BLaER1 (cell line): Measurements from ENCODE around the gene TNFRSF17.

Experiments
- H3K27ac ChIP-seq: shearing (Covaris generic); formaldehyde crosslinking; 2 replicates; pipeline ENCODE4 v1.8.1; 2022
- H3K27me3 ChIP-seq: shearing (Covaris generic); formaldehyde crosslinking; 2 replicates; pipeline ENCODE4 v1.8.1; 2022
- H3K36me3 ChIP-seq: shearing (Covaris generic); formaldehyde crosslinking; 2 replicates; pipeline ENCODE4 v1.8.1; 2022
- H3K4me1 ChIP-seq: shearing (Covaris generic); formaldehyde crosslinking; 2 replicates; pipeline ENCODE4 v1.8.1; 2022
- H3K4me2 ChIP-seq: shearing (Covaris generic); formaldehyde crosslinking; 2 replicates; pipeline ENCODE4 v1.8.1; 2022
- H3K4me3 ChIP-seq: shearing (Covaris generic); formaldehyde crosslinking; 2 replicates; pipeline ENCODE4 v1.8.1; 2022
- H3K9ac ChIP-seq: shearing (Covaris generic); formaldehyde crosslinking; 2 replicates; pipeline ENCODE4 v1.8.1; 2022
- H3K9me3 ChIP-seq: shearing (Covaris generic); formaldehyde crosslinking; 2 replicates; pipeline ENCODE4 v1.8.1; 2022
- H4K20me1 ChIP-seq: shearing (Covaris generic); formaldehyde crosslinking; 2 replicates; pipeline ENCODE4 v1.8.1; 2022
- Cebpa-rat ChIP-seq: shearing (Covaris generic); IDR thresholded peaks from 2 replicates; pipeline ENCODE4 v1.8.1; 2022

Gene TNFRSF17

DNA sequence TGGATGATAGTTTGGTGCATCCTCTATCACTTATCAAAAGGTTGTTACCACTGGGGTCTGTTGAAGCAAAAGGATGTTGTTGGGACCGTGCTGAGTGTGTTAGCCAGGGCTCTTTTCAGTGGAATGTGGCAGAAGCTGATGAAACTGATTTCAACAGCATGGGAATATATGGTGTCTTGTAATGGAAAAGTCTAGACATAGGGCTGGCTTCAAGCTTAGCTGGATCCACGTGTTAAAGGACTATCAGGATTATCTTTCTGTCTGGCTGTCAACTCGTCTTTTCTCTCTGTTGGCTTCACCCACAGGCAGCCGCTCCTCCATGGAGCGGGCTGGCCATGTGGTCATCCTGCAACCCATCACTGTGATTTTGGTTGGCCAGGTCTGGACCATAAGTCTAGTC lies 20.2 kb downstream of the TNFRSF17 start:
- H3K27ac ChIP-seq, result no peak overlapping the region
- TF ChIP-seq Cebpa-rat, result no peak
- H3K4me2 ChIP-seq, result no peak overlapping the region
- no peaks in the 10 kb centered on the region for H3K27me3 ChIP-seq
- peaks cover 5% of the 10 kb centered on the region; the same call in 1 of the 2 replicates for H3K36me3 ChIP-seq
- H3K4me1 ChIP-seq, result peaks cover 40% of the 10 kb centered on the region
- H4K20me1 ChIP-seq, result peaks cover 10% of the 10 kb centered on the region; the same call in 1 of the 2 replicates
- no peak overlapping the region for H3K4me3 ChIP-seq
- no peaks in the 10 kb centered on the region for H3K9me3 ChIP-seq
- H3K9ac ChIP-seq, result no peak overlapping the region

DNA sequence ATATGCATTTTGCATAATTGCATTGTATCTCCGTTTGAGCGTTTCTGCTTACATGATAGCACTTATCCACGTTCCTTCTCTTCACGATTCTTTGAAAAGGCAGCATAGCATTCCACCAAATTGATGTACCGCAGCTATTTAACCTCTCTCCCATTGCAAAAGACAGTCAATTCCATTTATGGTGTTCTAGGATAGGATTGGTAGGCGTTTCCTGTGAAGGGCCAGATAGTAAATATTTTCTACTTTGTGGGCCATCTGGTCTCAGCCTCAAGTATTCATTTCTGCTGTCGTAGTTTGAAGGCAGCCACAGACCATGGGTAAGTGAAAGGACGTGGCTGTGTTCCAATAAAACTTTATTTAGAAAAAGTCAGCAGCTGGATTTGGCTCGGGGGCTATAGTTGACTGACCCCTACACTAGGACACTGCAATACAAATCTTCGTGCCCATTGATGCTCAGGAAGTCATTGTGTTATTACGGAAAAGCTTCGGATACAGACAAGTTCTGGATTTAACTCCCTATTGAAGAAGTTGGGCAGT lies 21.6 kb downstream of the TNFRSF17 start:
- Histone ChIP-seq H3K4me2 (no peak overlapping the region), H3K27ac (no peak overlapping the region; the same call in 1 of the 2 replicates), H3K4me3 (no peak overlapping the region), H3K4me1 (peaks cover 38% of the 10 kb centered on the region), H4K20me1 (peaks cover 10% of the 10 kb centered on the region; the same call in 1 of the 2 replicates), H3K9ac (no peak overlapping the region), H3K9me3 (no peaks in the 10 kb centered on the region), H3K36me3 (peaks cover 5% of the 10 kb centered on the region; the same call in 1 of the 2 replicates), H3K27me3 (no peaks in the 10 kb centered on the region)
- TF ChIP-seq Cebpa-rat, result no peak

DNA sequence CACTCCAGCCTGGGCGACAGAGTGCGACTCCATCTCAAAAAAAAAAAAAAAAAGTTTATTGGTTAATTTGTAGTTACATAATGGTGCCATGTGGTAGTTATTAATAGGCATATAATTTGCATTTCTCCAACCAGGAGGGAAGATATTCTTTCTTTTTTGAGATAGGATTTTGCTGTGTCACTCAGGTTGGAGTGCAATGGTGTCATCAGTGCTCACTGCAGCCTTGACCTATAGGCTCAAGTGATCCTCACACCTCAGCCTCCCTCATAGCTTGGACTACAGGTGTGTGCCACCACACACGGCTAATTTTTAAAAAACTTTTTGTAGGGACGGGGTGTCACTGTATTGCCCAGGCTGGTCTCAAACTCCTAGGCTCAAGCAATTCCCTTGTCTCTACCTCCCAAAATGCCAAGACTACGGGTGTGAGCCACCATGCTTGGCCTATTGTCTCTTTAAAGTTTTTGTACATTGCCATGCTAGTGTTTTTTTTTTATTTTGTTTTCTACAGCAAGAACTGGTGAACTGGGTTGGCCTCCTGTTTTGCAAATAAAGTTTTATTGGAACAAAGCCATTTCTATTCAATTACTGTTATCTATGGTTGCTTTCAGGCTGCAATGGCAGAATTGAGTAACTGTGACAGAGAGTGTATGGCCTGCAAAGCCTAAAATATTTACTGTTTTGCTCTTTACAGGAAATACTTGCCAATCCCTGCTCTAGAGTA lies 23.4 kb downstream of the TNFRSF17 start:
- Histone ChIP-seq H3K4me1 (peaks cover 38% of the 10 kb centered on the region), H3K9ac (no peak overlapping the region), H4K20me1 (peaks cover 10% of the 10 kb centered on the region; the same call in 1 of the 2 replicates), H3K4me2 (peak overlapping the region; percentile 42; the same call in 1 of the 2 replicates), H3K36me3 (peaks cover 5% of the 10 kb centered on the region; the same call in 1 of the 2 replicates), H3K9me3 (no peaks in the 10 kb centered on the region), H3K4me3 (no peak overlapping the region), H3K27ac (no peak overlapping the region), H3K27me3 (no peaks in the 10 kb centered on the region)
- no peak for TF ChIP-seq Cebpa-rat

DNA sequence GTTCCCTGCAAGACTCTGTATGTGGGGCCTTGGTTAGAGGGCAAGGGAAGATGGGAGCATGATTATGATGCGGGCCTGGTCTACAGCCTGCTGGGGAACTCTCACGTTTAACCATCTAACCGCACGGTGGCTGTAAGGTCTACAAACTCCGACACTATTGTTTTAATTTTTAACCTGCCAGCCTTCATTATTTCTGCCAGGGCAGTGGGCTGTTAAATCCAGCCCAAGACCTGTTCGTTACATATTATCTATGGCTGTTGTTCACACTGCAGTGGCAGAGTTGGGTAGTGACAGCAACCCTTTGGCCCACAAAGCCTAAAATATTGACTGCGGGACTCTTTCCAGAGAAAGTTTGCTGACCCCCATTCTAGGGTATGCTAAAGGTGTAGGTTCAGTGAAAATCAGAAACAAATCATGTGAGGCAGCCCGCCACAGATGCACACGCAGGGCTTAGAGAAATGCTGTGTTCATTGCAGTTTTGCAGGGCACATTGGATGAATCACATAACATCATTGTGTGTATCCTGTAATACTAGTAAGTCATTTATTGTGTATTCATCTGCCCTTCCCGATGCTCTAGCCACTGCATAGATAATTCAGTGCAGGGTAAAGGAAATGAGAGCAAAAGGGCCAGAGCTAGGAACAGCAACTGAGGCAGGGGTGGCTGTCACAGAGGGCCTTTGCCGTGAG lies 25.8 kb downstream of the TNFRSF17 start:
- Histone ChIP-seq H3K36me3 (no peaks in the 10 kb centered on the region; the same call in 1 of the 2 replicates), H3K4me1 (peaks cover 50% of the 10 kb centered on the region), H3K9me3 (no peaks in the 10 kb centered on the region), H3K9ac (no peak overlapping the region), H3K4me3 (no peak overlapping the region), H3K27ac (no peak overlapping the region), H3K27me3 (no peaks in the 10 kb centered on the region), H3K4me2 (no peak overlapping the region), H4K20me1 (peaks cover 1% of the 10 kb centered on the region; the same call in 1 of the 2 replicates)
- TF ChIP-seq Cebpa-rat, result no peak

DNA sequence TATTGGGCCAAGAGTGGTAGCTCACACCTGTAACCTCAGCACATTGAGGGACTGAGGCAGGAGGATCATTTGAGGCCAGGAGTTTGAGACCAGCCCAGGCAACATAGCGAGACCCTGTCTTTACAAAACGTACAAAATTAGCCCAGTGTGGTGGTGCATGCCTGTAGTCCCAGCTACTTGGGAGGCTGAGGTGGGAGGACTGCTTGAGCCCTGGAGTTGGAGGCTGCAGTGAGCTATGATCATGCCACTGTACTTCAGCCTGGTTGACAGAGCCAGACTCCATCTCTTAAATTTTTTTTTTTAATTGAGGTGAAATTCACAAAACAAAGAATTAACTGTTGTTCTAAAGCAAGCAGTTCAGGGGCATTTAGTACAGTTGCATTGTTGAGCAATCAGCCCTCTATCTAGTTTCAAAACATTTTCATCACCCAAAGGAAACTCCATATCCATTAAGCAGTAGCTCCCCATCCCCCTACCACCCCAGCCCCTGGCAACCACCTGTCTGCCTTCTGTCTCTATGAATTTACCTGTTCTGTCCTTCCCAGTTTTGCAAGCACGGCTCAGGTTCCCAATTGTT lies 27.1 kb downstream of the TNFRSF17 start:
- Histone ChIP-seq H3K9me3 (no peaks in the 10 kb centered on the region), H3K4me1 (peaks cover 46% of the 10 kb centered on the region), H3K9ac (no peak overlapping the region), H3K27ac (no peak overlapping the region), H4K20me1 (no peaks in the 10 kb centered on the region), H3K4me2 (no peak overlapping the region), H3K27me3 (no peaks in the 10 kb centered on the region), H3K4me3 (no peak overlapping the region), H3K36me3 (no peaks in the 10 kb centered on the region; the same call in 1 of the 2 replicates)
- no peak for TF ChIP-seq Cebpa-rat

DNA sequence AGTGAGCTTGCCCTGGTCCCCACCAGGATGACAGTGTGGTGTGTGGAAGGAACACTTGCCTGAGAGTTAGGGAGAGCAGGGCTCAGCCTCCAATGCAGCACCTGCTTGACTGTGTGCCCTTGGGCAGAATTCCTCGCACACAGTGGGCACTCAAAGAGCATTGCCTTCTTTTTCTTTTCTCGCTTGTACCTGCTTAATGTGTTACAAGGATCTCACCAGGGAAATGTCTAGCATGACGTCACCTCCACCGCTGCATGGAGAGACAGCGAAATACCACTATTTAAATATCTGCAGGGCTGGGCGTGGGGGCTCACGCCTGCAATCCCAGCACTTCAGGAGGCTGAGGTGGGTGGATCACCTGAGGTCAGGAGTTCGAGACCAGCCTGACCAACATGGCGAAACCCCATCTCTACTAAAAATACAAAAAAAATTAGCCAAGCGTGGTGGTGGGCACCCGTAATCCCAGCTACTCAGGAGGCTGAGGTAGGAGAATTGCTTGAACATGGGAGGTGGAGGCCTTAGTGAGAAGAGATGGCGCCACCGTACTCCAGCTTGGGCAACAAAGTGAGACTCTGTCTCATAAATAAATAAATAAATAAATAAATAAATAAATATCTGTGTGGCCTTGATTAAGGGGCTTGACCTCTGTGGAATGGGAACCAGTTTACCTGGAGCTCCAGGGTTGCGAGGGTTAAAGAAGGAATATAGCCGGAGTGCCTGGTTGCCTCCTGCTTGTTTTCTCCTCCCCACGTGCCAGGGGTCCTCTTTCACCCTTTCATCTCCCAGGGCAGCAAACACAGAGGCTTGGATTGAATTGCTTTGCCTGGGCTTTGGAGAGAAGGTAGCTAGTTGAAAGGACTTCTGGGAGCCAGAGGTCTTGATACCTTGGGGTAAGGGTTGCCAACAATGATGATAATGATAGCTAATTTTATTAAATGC lies 27.8 kb downstream of the TNFRSF17 start:
- Histone ChIP-seq H3K4me1 (peaks cover 53% of the 10 kb centered on the region), H3K27me3 (no peaks in the 10 kb centered on the region), H3K36me3 (no peaks in the 10 kb centered on the region; the same call in 1 of the 2 replicates), H3K9ac (no peak overlapping the region), H3K4me2 (no peak overlapping the region), H4K20me1 (no peaks in the 10 kb centered on the region), H3K27ac (no peak overlapping the region), H3K4me3 (no peak overlapping the region), H3K9me3 (no peaks in the 10 kb centered on the region)
- no peak for TF ChIP-seq Cebpa-rat

DNA sequence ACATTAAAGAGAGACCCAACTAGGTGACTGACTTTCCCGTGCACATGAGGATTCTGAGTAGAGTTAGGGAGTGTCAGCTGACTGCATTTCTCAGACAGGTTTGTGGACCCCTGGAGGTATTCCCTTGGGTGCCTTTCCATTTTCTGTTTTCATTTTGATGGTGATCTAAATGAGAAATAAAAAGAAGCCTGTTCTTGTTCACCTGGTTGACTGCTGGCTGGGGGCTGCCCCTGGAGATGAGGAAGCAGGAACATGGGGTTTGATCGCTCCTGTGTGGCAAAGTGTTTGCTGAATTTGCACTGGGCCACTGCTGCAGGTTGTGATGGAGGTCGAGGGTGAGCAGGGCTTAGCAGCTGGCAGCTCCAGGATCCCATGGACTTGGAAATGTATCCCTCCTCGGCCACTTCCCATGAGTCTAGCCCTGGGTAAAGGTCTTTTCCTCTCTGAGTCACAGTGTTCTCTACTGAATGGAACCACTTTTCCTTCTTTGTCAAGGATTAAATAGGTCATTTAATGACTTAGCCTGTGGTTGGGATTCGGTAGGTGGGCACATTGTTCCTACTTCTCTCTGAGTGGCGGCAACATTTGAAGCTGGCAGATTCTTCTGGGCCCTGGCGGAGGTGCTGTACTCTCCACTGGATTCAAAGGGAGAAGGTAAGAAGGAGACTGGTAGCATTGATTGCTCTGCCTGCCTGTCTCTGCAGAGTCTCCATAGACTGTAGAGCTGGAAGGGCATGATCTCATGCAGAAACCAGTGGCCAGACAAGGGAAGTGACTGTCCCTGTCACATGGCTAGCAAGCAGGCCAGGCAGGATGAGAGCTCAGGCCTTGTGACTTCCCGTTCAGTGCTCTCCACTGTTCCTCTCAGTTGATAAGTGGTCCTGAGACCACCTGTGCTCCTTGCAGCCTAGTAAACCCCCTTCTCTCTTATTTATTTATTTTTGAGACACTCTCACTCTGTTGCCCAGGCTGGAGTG lies 29.4 kb downstream of the TNFRSF17 start:
- Histone ChIP-seq H3K9me3 (no peaks in the 10 kb centered on the region), H3K4me3 (no peak overlapping the region), H3K4me2 (peak overlapping the region; percentile 39), H3K27ac (no peak overlapping the region), H3K27me3 (no peaks in the 10 kb centered on the region), H3K36me3 (no peaks in the 10 kb centered on the region; the same call in 1 of the 2 replicates), H3K4me1 (peaks cover 56% of the 10 kb centered on the region), H4K20me1 (no peaks in the 10 kb centered on the region), H3K9ac (0 out of 2 replicates have a peak overlapping the region, but pooled peaks have one; percentile 32)
- TF ChIP-seq Cebpa-rat, result no peak
